ENCODE measurements around the gene CRBN. TPM values are rescaled to one million over a fixed set of nuclear protein-coding genes. Genes with fewer than 3 reads are reported as not detected.

The CRBN gene
- total and polyA plus RNA-seq, 9 of the 15 experiments (the other 6 are each of a cell fraction or from before 2014, with no cell fraction given) = 40.8 to 331 (median 57.4) TPM

GRCh38 chr3:3154879-3155610 lies 24.4 kb downstream of the CRBN start:
- no peaks in the 10 kb centered on the region for H3K27me3 ChIP-seq (ENCODE audit: control insufficient read depth in 2 of 2, insufficient read depth in 2 of 2, low read length in 2 of 2)
- no peak overlapping the region for H3K4me2 ChIP-seq (ENCODE audit: insufficient read depth, low read length)
- FAIRE-seq = no peak
- CTCF ChIA-PET (ENCODE audit: low intra/inter-chr PET ratio) = no interaction called here
- H3K9me1 ChIP-seq (ENCODE audit: control insufficient read depth, insufficient read depth, low read length) = no peaks in the 10 kb centered on the region
- no peaks in the 10 kb centered on the region for H4K20me1 ChIP-seq (replicated peaks; ENCODE audit: control insufficient read depth, insufficient read depth, low read length)
- no TSS peak for BruUV-seq (replicated peaks)
- no peaks in the 10 kb centered on the region for H3K79me2 ChIP-seq (ENCODE audit: control insufficient read depth, insufficient read depth, low read length)
- intact Hi-C loops (cut with micrococcal nuclease) = no loop called here
- in situ Hi-C loops (cut with MboI) = no loop called here
- no peak for DNase-seq (ENCODE audit: extremely low read depth in 1 of 4, low spot score in 3 of 4)
- POLR2A ChIA-PET = interaction anchor here (0.6 to 2.1 kb wide), 5 partner anchors 8 to 87 kb away, joined by 3 to 7 read pairs (median 4); no protein-coding TSS in a partner anchor
- H3K36me3 ChIP-seq (ENCODE audit: control insufficient read depth, insufficient read depth, low read length) = peaks cover 87% of the 10 kb centered on the region
- H3K27ac ChIP-seq (ENCODE audit: extremely low read depth, low read depth, low read length) = no peak overlapping the region
- peak; percentile 56 for ATAC-seq
- no peak overlapping the region for H2AFZ ChIP-seq (ENCODE audit: low read depth, low read length)
- H3K9me3 ChIP-seq (replicated peaks; ENCODE audit: control insufficient read depth, insufficient read depth, low read depth, low read length) = no peaks in the 10 kb centered on the region
- H3K4me1 ChIP-seq (replicated peaks in 1 of 2; ENCODE audit: control insufficient read depth in 2 of 2, insufficient read depth in 2 of 2, low read length in 2 of 2) = no peaks in the 10 kb centered on the region
- no peak overlapping the region for H3K4me3 ChIP-seq
- H3K9ac ChIP-seq (ENCODE audit: insufficient read depth in 1 of 2, low read depth in 2 of 2, low read length in 2 of 2) = no peak overlapping the region
- WGBS (ENCODE audit: insufficient coverage, low coverage, missing lambda C conversion rate) = 83% methylated on average over 5 of the region's 5 CpGs
- no peak for TF ChIP-seq ZNF184 (CRISPR knock-in tag; IDR thresholded peaks at IDR 0.05)
- TF ChIP-seq DACH1 (IDR thresholded peaks at IDR 0.05; ENCODE audit: partially characterized antibody) = no peak
- no peak for TF ChIP-seq C11orf30 (IDR thresholded peaks at IDR 0.05; ENCODE audit: low read depth)
- no peak for TF ChIP-seq ZNF134 (CRISPR knock-in tag; conservative IDR thresholded peaks at IDR 0.05)
- no peak for TF ChIP-seq FOXP4 (CRISPR knock-in tag; IDR thresholded peaks at IDR 0.05; ENCODE audit: borderline replicate concordance)
- TF ChIP-seq FOXK2 (conservative IDR thresholded peaks at IDR 0.05 in 1 of 2, IDR thresholded peaks at IDR 0.05 in 1 of 2; ENCODE audit: low read depth in 2 of 2) = no peak
- peak; percentile 12; the same call in 1 of the 2 replicates for TF ChIP-seq MYNN (IDR thresholded peaks at IDR 0.05)
- no peak for TF ChIP-seq MYNN (CRISPR knock-in tag; IDR thresholded peaks at IDR 0.05)
- peak; percentile 66 for TF ChIP-seq POLR2A (conservative IDR thresholded peaks at IDR 0.05)
- TF ChIP-seq SUPT5H (IDR thresholded peaks at IDR 0.05) = peak; percentile 42; the same call in 1 of the 2 replicates
- peak; percentile 46; the same call in 1 of the 2 replicates for TF ChIP-seq POLR2AphosphoS2 (IDR thresholded peaks at IDR 0.05; ENCODE audit: low read length)
- no peak for TF ChIP-seq ZBTB34 (CRISPR knock-in tag; IDR thresholded peaks at IDR 0.05)
- TF ChIP-seq HDAC1 (IDR thresholded peaks at IDR 0.05) = no peak
- no peak for TF ChIP-seq ZNF717 (CRISPR knock-in tag; IDR thresholded peaks at IDR 0.05)
- TF ChIP-seq MCM5 (IDR thresholded peaks at IDR 0.05; ENCODE audit: low read depth) = no peak
- no peak for TF ChIP-seq CREM (IDR thresholded peaks at IDR 0.05; ENCODE audit: low read depth)

Data from K562 (cell line).